Inferior parietal cortex (tissue), 1 donor: Measurements from ENCODE around the gene TENT4A.
"Not testable (repeated sequence)": the region's sequence is repeated elsewhere in the genome, so short reads cannot be mapped to it uniquely, and the experiment has no call there.

Source experiments
- DNase-seq: peaks from one replicate; pipeline ENCODE4 v3.0.0-alpha.2; 2016; ENCODE audit errors: extremely low spot score

Gene TENT4A

DNA sequence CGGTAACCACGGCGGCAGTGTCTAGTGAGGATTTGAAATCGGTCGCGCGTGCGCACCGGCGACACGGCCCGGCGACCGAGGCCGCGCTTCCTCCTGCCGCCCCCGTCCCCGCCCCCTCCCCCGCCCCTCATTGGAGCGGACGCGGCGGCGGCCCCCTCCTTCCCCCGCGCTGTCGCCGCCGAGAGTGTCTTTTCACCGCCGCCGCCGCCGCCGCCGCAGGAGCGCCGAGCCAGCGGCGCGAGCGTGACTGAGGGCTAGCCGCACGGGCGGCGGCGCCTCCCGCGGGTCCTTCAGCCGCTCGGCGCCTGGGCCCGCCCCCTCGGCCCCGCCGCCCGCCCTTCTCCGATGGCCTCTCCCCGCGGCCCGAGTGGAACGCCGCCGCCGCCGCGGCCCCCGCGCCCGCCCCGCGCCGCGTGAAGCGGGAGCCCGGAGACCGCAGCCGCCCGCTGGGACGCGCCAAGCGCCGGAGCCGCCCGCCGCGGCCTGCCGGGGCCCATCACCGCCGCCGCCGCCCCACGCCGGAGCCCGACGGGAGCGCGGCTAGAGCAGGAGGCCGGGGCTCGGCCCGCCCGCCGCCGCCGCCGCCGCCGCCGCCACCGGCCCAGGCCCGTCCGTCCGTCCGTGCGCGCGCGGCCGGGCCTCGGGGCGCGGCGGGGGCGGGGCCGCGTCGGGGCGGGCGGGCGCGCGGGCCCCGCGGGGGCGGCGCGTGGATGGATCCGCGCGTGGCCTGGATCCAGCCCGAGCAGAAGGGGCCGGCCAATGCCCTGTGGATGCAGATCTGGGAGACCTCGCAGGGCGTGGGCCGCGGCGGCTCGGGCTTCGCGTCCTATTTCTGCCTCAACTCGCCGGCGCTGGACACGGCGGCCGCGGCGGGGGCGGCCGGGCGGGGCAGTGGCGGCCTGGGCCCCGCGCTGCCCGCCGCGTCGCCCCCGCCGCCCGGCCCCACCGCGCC, at the start of gene TENT4A:
TSS of gene TENT4A (plus strand) at position 159 of the 952 bp plus-strand sequence. CDS start at position 711, 552 bp downstream.
- no peak for DNase-seq

- DNase-seq, result no peak
Observed at GRCh38 chr5:6666762-6667161, 46.5 kb upstream of the TENT4A start.

- no peak for DNase-seq
Observed at GRCh38 chr5:6667648-6668047, 45.6 kb upstream of the TENT4A start.

- DNase-seq, result not testable (repeated sequence)
Observed at GRCh38 chr5:6668717-6669116, 44.5 kb upstream of the TENT4A start.

DNA sequence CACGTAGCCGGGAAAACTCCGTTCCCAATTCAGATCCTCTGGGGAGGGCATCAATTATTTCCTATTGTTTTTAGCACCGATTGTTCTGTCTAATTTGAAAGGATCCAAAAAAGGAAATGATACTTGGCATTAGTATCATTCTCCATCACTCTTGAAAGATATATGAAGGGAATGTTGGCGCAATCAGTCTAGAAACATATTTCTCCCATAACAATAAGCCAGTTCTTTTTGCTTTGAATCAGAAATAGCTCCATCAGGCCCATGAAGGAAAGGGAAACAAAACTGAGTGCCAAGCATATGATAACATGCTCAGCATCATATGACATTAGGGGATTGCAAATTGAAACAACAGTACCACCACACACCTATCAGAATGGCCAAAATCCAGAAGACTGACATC, 40.2 kb upstream of the TENT4A start:
- DNase-seq, result no peak

GRCh38 chr5:6673963-6674362, 39.3 kb upstream of the TENT4A start:
- no peak for DNase-seq

- no peak for DNase-seq
Observed at GRCh38 chr5:6674421-6674820, 38.8 kb upstream of the TENT4A start.

- DNase-seq, result no peak
Observed at GRCh38 chr5:6674886-6675285, 38.3 kb upstream of the TENT4A start.

- DNase-seq, result no peak
Observed at GRCh38 chr5:6675784-6676491, 37.3 kb upstream of the TENT4A start.

DNA sequence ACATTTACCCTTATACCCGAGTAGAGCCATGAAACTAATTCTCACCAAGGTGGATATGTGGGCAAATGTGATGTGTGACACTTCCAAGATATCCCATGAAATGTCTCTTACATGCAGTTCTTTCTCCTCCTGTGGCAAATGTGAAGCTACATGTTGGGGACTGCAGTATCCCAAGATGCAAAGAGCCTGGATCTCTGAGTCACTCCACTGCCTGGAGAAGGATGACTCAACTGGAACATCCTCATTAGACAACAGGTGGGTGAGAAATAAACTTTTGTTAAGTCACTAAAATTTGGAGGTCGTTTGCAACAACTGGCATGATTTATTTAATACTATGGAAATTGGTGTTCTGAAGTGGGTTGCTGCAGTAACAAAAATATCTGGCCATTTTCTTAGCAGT, 36.5 kb upstream of the TENT4A start:
- no peak for DNase-seq

- no peak for DNase-seq
Observed at GRCh38 chr5:6678385-6678784, 34.8 kb upstream of the TENT4A start.

- no peak for DNase-seq
Observed at GRCh38 chr5:6680922-6681321, 32.3 kb upstream of the TENT4A start.

GRCh38 chr5:6681682-6682081, 31.6 kb upstream of the TENT4A start:
- no peak for DNase-seq

GRCh38 chr5:6682239-6682638, 31.0 kb upstream of the TENT4A start:
- no peak for DNase-seq

GRCh38 chr5:6683241-6683640, 30.0 kb upstream of the TENT4A start:
- DNase-seq, result no peak

DNA sequence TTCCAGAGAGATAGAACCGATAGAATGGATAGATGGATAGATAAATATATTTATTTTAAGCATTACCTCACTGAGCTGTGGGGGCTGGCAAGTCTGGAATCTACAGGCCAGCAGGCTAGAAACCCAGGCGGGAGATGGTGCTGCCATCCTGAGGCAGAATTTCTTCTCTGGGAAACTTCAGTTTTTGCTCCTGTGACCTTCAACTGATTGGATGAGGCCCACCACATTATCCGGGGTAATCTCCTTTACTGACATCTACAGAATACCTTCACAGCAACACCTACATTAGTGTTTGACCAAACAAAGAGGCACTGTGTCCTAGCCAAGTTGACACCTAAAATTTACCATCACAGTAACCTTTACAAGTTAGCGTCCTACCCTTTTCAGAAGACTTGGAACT, 29.2 kb upstream of the TENT4A start:
- no peak for DNase-seq

DNA sequence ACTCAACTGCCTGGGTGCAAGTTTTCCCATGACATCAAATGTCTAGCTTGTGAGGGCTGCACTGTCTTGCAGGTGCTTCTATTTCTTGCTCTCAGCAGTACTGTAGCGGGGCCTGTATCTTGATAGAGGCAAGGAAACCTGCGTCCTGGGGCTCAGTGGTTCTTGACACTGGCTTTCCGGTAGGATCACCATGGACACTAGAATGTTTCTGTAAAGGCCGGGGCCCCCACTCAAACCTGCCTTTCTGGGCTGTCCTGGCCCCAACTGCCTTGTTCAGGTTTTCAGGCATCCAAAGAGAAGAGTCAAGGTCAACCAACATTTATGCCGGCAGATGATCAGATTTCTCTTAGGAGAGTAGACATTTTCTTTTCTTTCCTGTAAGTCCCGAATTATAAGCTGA, 26.7 kb upstream of the TENT4A start:
- DNase-seq, result no peak

GRCh38 chr5:6686915-6687409, 26.3 kb upstream of the TENT4A start:
- DNase-seq, result no peak

DNA sequence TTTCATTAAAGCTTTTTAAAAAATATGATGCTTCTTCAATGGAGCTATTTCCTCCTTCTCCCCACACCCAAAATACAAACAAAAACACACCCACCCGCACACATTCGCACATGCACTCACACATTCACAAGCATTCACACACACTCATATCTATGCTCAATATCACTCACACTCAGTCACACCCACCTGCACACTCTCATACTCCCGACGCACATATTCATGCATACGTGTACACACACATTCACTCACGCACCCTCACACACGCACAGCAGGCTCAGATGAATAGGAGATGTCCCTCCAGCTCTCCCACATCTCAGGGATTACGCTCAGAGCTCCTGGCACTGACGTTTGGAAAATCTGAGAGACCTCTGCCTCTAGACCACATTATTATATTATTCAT, 25.7 kb upstream of the TENT4A start:
- DNase-seq, result no peak

DNA sequence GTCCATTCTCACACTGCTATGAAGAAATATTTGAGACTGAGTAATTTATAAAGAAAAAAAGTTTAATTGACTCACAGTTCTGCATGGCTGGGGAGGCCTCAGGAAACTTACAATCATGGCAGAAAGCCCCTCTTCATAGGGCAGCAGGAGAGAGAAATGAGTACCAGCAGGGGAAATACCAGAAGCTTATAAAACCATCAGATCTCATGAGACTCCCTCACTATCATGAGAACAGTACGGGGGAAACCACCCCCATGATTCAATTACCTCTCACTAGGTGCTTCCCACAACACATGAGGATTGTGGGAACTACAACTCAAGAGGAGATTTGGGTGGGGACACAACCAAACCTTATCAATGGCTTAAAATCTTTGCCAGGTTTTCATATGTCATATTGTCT, 20.3 kb upstream of the TENT4A start:
- DNase-seq, result no peak

DNA sequence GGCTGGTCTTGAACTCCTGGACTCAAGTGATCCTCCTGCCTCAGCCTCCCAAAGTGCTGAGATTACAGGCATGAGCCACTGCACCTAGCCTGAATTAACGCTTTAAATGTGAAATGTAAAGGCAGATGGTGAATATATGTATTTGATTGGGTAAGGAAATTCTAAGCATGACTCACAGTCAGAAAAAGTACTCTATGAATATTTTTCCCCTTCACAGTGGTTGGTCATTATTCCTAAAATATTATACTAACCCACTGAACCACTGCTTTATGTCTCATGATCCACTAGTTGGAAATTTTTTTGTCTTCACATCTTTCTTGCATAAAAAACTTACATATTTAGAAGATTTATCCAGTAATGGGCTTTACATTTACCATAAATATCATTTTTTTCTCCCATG, 14.5 kb upstream of the TENT4A start:
- no peak for DNase-seq

GRCh38 chr5:6699357-6699756, 13.9 kb upstream of the TENT4A start:
- DNase-seq, result no peak
